CD14-positive monocyte (primary cell): ENCODE results near the gene STX4. TPM values are rescaled to one million over a fixed set of nuclear protein-coding genes. Genes with fewer than 3 reads are reported as not detected.

ENCODE experiments used
- DNase-seq, 3 donors: peaks; one replicate each; pipeline ENCODE4 v3.0.0-alpha.2; 2011 to 2022
- H2AFZ ChIP-seq: 2 replicates; pipeline ENCODE4 v1.6.0; 2012; ENCODE audit warnings: mild to moderate bottlenecking, low read depth, low read length, inconsistent platforms; ENCODE audit not compliant: insufficient read depth, poor library complexity, severe bottlenecking
- H3K27ac ChIP-seq, 2 donors: 1 replicate in 1 of 2; 2 replicates in 1 of 2; pipeline ENCODE4 v1.5.1; 2012 to 2013; ENCODE audit warnings: low read length in 2 of 2, control low read depth in 1 of 2, inconsistent platforms in 1 of 2, low read depth in 1 of 2, mild to moderate bottlenecking in 1 of 2
- H3K27me3 ChIP-seq, 2 donors: one replicate each; pipeline versions ENCODE4 v1.6.0 to v1.6.1; 2011 to 2013; ENCODE audit warnings: low read length in 2 of 2; ENCODE audit not compliant: control insufficient read depth in 2 of 2, insufficient read depth in 2 of 2
- H3K36me3 ChIP-seq, 2 donors: replicated peaks in 1 of 2; 1 replicate in 1 of 2; 2 replicates in 1 of 2; pipeline versions ENCODE4 v1.5.1 to v1.6.1; 2012 to 2013; ENCODE audit warnings: low read length in 2 of 2, control low read depth in 1 of 2, inconsistent platforms in 1 of 2, mild to moderate bottlenecking in 1 of 2; ENCODE audit not compliant: insufficient read depth in 2 of 2, control insufficient read depth in 1 of 2
- H3K4me1 ChIP-seq, 2 donors: 1 replicate in 1 of 2; 2 replicates in 1 of 2; pipeline versions ENCODE4 v1.5.1 to v1.6.1; 2012 to 2013; ENCODE audit warnings: low read length in 2 of 2, control low read depth in 1 of 2, inconsistent platforms in 1 of 2, mild to moderate bottlenecking in 1 of 2, moderate library complexity in 1 of 2; ENCODE audit not compliant: insufficient read depth in 2 of 2, control insufficient read depth in 1 of 2
- H3K4me2 ChIP-seq: replicated peaks from 2 replicates; pipeline ENCODE3; 2012; ENCODE audit warnings: low read length, moderate library complexity, mild to moderate bottlenecking; ENCODE audit not compliant: poor library complexity, severe bottlenecking; ENCODE audit errors: extremely low read depth
- H3K4me3 ChIP-seq, 3 experiments: fragments of 200-600 bp in 1 of 3; sonication (generic) in 1 of 3; replicated peaks in 1 of 3; 1 replicate in 2 of 3; 2 replicates in 1 of 3; pipeline ENCODE4 v1.5.1; 2011 to 2013; ENCODE audit warnings: low read length in 3 of 3, mild to moderate bottlenecking in 3 of 3, control low read depth in 2 of 3, low read depth in 2 of 3, inconsistent platforms in 1 of 3, moderate library complexity in 1 of 3
- H3K79me2 ChIP-seq: 2 replicates; pipeline ENCODE4 v1.6.0; 2012; ENCODE audit warnings: mild to moderate bottlenecking, control low read depth, inconsistent platforms, low read length, moderate library complexity; ENCODE audit not compliant: insufficient read depth
- H3K9ac ChIP-seq: 2 replicates; pipeline ENCODE4 v1.6.0; 2017; ENCODE audit warnings: low read length, mild to moderate bottlenecking; ENCODE audit not compliant: insufficient read depth, poor library complexity, severe bottlenecking
- H3K9me3 ChIP-seq, 2 donors: replicated peaks in 1 of 2; 1 replicate in 1 of 2; 2 replicates in 1 of 2; pipeline versions ENCODE4 v1.5.1 to v1.6.1; 2012 to 2013; ENCODE audit warnings: low read length in 2 of 2, control low read depth in 1 of 2; ENCODE audit not compliant: control insufficient read depth in 1 of 2, insufficient read depth in 1 of 2
- H4K20me1 ChIP-seq: 2 replicates; pipeline ENCODE4 v1.6.0; 2012; ENCODE audit warnings: mild to moderate bottlenecking, low read length, control low read depth, moderate library complexity; ENCODE audit not compliant: insufficient read depth
- H3K27ac Mint-ChIP-seq, 7 donors: one replicate each; pipeline ENCODE4 v1.8.0; 2020; ENCODE audit warnings: mild to moderate bottlenecking in 7 of 7, mixed read lengths in 7 of 7, moderate library complexity in 6 of 7, inconsistent platforms in 2 of 7
- H3K27me3 Mint-ChIP-seq, 3 donors: one replicate each; pipeline ENCODE4 v1.8.0; 2021 to 2022; ENCODE audit warnings: low read depth in 3 of 3, mild to moderate bottlenecking in 3 of 3, mixed read lengths in 3 of 3, moderate library complexity in 3 of 3, inconsistent platforms in 1 of 3
- H3K36me3 Mint-ChIP-seq, 2 donors: one replicate each; pipeline ENCODE4 v1.8.0; 2020; ENCODE audit warnings: mixed read lengths in 2 of 2, inconsistent platforms in 1 of 2, mild to moderate bottlenecking in 1 of 2
- H3K4me1 Mint-ChIP-seq: one replicate; pipeline ENCODE4 v1.8.0; 2020; ENCODE audit warnings: mild to moderate bottlenecking, mixed read lengths
- H3K4me3 Mint-ChIP-seq, 2 donors: one replicate each; pipeline ENCODE4 v1.8.0; 2020; ENCODE audit warnings: mild to moderate bottlenecking in 2 of 2, mixed read lengths in 2 of 2, moderate library complexity in 1 of 2
- H3K9me3 Mint-ChIP-seq, 7 donors: one replicate each; pipeline ENCODE4 v1.8.0; 2020 to 2022; ENCODE audit warnings: mixed read lengths in 7 of 7, mild to moderate bottlenecking in 6 of 7, moderate library complexity in 6 of 7, inconsistent platforms in 2 of 7
- CTCF ChIP-seq: fragments of 200-600 bp; IDR thresholded peaks from one replicate; pipeline ENCODE4 v1.8.0; 2022; ENCODE audit warnings: antibody characterized with exemption, mild to moderate bottlenecking
- WGBS: methylation state at CpG from one replicate; pipeline ENCODE4 v1.1.5; 2013; ENCODE audit warnings: missing lambda C conversion rate; ENCODE audit not compliant: insufficient coverage; 5-methylcytosine and 5-hydroxymethylcytosine counted together
- intact Hi-C, 2 donors: fragments of 100-400 bp; cut with micrococcal nuclease; formaldehyde crosslinking; loops; one replicate each; pipeline versions ENCODE4 v1.15.0 to v1.15.1; 2023
- polyA plus RNA-seq, 3 donors: library from polyadenylated mRNA; depleted of rRNA in 1 of 3; unstranded in 2 of 3; stranded (reverse) in 1 of 3; fragments of 300-500 nt in 2 of 3; fragments of >200 nt in 1 of 3; fragmentation: Illumina TruSeq in 2 of 3; gene quantifications; 1 replicate in 2 of 3; 2 replicates in 1 of 3; pipeline ENCODE4 v1.2.3, GENCODE V29; 2012 to 2021

The STX4 gene
- polyA plus RNA-seq, 3 donors: 18.6 to 186 (median 21.8) TPM

GRCh38 chr16:30987581-30988190, 45.7 kb upstream of the STX4 start:
- H3K27me3 ChIP-seq: no peaks in the 10 kb centered on the region
- Mint-ChIP-seq H3K9me3 (peaks cover 0 to 3% (median 0%) of the 10 kb centered on the region in 7 donors), H3K27ac (peak overlapping the region in 1 of 7 donors; percentile 8), H3K27me3 (peaks cover 0 to 2% (median 0%) of the 10 kb centered on the region in 3 donors), H3K4me1 (peaks cover 5% of the 10 kb centered on the region), H3K36me3 (peaks cover 15 to 25% of the 10 kb centered on the region in 2 donors), H3K4me3 (no peak overlapping the region)
- peaks cover 15 to 19% of the 10 kb centered on the region in 2 donors for H3K36me3 ChIP-seq
- no peaks in the 10 kb centered on the region for H3K9me3 ChIP-seq
- H3K4me3 ChIP-seq: no peak overlapping the region
- peaks cover 8 to 21% of the 10 kb centered on the region in 2 donors for H3K4me1 ChIP-seq
- H2AFZ ChIP-seq: no peak overlapping the region
- H3K9ac ChIP-seq: no peak overlapping the region
- DNase-seq: no peak
- WGBS: 96% methylated on average over 29 of the region's 30 CpGs
- no peak overlapping the region for H3K27ac ChIP-seq
- intact Hi-C loops: loop anchor here (5.0 to 10.0 kb wide), 4 partner anchors 167 to 877 kb away; partner anchors contain the start of genes ZNF843 (in 2 of the 2) and PRSS36 (in 1 of the 2)
- H4K20me1 ChIP-seq: no peaks in the 10 kb centered on the region
- no peaks in the 10 kb centered on the region for H3K79me2 ChIP-seq
- H3K4me2 ChIP-seq: no peak overlapping the region
- no peak for TF ChIP-seq CTCF

GRCh38 chr16:30989469-30990047, 43.8 kb upstream of the STX4 start:
- Histone ChIP-seq H2AFZ (no peak overlapping the region), H3K4me2 (no peak overlapping the region), H3K79me2 (no peaks in the 10 kb centered on the region), H3K9me3 (no peaks in the 10 kb centered on the region), H3K9ac (no peak overlapping the region), H3K27ac (no peak overlapping the region), H3K27me3 (no peaks in the 10 kb centered on the region), H3K4me1 (peaks cover 14 to 27% of the 10 kb centered on the region in 2 donors), H3K36me3 (peaks cover 0 to under 1% of the 10 kb centered on the region in 2 donors), H4K20me1 (no peaks in the 10 kb centered on the region), H3K4me3 (no peak overlapping the region)
- no peak overlapping the region for H3K27ac Mint-ChIP-seq
- H3K27me3 Mint-ChIP-seq: peaks cover 0 to 2% (median 0%) of the 10 kb centered on the region in 3 donors
- WGBS: 97% methylated on average over 17 of the region's 23 CpGs
- DNase-seq: no peak
- H3K36me3 Mint-ChIP-seq: peaks cover 4 to 7% of the 10 kb centered on the region in 2 donors
- peaks cover 16% of the 10 kb centered on the region for H3K4me1 Mint-ChIP-seq
- H3K4me3 Mint-ChIP-seq: no peak overlapping the region
- TF ChIP-seq CTCF: no peak
- intact Hi-C loops: loop anchor here (5.0 to 10.0 kb wide), 6 partner anchors 43 to 875 kb away; partner anchors contain the start of genes ZNF843 (in 2 of the 2), PRSS36 (in 1 of the 2) and STX4 (in 1 of the 2)
- H3K9me3 Mint-ChIP-seq: no peaks in the 10 kb centered on the region
